IMR-90 (cell line): ENCODE results near the gene MORC2. TPM values are rescaled to one million over a fixed set of nuclear protein-coding genes. Genes with fewer than 3 reads are reported as not detected.

ENCODE experiments used
- ATAC-seq: fragments of 200-7000 bp; cut with Tn5 transposase; 2 replicates; pipeline ENCODE4 v1.9.1; 2020; ENCODE audit warnings: low read depth, mild to moderate bottlenecking, moderate library complexity
- BruUV-seq: library from RNA; stranded (reverse); fragments of 400-500 nt; replicated peaks from 2 replicates; lab custom pipeline; 2021; lab: Mats Ljungman, UMichigan
- CTCF ChIA-PET: fragments of 300-600 bp; formaldehyde crosslinking; extraction: SDS; loops from one replicate; lab custom pipeline; 2021; ENCODE audit warnings: antibody characterized with exemption; lab: Yijun Ruan, JAX
- POLR2A ChIA-PET: fragments of 300-600 bp; sonication (Branson Sonifier 250); formaldehyde crosslinking; loops from one replicate; lab custom pipeline; 2022; ENCODE audit warnings: antibody characterized with exemption; ENCODE audit not compliant: unreplicated experiment; lab: Charles Lee
- DNase-seq: peaks from one replicate; pipeline ENCODE4 v3.0.0; 2013
- H2AFZ ChIP-seq: replicated peaks from 2 replicates; pipeline ENCODE3; 2013; ENCODE audit warnings: low read length, mild to moderate bottlenecking; ENCODE audit not compliant: poor library complexity
- H2AK5ac ChIP-seq: 2 replicates; pipeline ENCODE4 v1.6.1; 2013; ENCODE audit warnings: low read depth, low read length, inconsistent platforms
- H2AK9ac ChIP-seq: replicated peaks from 2 replicates; pipeline ENCODE3; 2013; ENCODE audit warnings: mild to moderate bottlenecking, low read depth, low read length, moderate library complexity; ENCODE audit not compliant: poor library complexity
- H2BK120ac ChIP-seq: 2 replicates; pipeline ENCODE4 v1.6.1; 2013; ENCODE audit warnings: low read depth, low read length, inconsistent platforms
- H2BK15ac ChIP-seq: 3 replicates; pipeline ENCODE4 v1.6.1; 2013; ENCODE audit warnings: low read depth, low read length, inconsistent platforms
- H2BK20ac ChIP-seq: 2 replicates; pipeline ENCODE4 v1.6.1; 2013; ENCODE audit warnings: low read depth, mild to moderate bottlenecking, inconsistent platforms, low read length, moderate library complexity
- H2BK5ac ChIP-seq: 2 replicates; pipeline ENCODE4 v1.6.1; 2013; ENCODE audit warnings: mild to moderate bottlenecking, low read depth, low read length, inconsistent platforms; ENCODE audit not compliant: poor library complexity, severe bottlenecking
- H3K14ac ChIP-seq: replicated peaks from 2 replicates; pipeline ENCODE4 v1.6.1; 2013; ENCODE audit warnings: low read depth, low read length, inconsistent platforms
- H3K18ac ChIP-seq: 2 replicates; pipeline ENCODE4 v1.6.1; 2013; ENCODE audit warnings: low read depth, low read length, control low read depth
- H3K23ac ChIP-seq: 2 replicates; pipeline ENCODE4 v1.6.1; 2013; ENCODE audit warnings: low read depth, low read length, inconsistent platforms
- H3K27ac ChIP-seq: 2 replicates; pipeline ENCODE4 v1.5.1; 2013; ENCODE audit warnings: mild to moderate bottlenecking, control low read depth, low read length; ENCODE audit not compliant: insufficient read depth
- H3K27me3 ChIP-seq: 2 replicates; pipeline ENCODE4 v1.6.1; 2013; ENCODE audit warnings: low read length; ENCODE audit not compliant: control insufficient read depth, insufficient read depth
- H3K36me3 ChIP-seq: 2 replicates; pipeline ENCODE4 v1.6.1; 2013; ENCODE audit warnings: low read length, mixed read lengths; ENCODE audit not compliant: control insufficient read depth, insufficient read depth
- H3K4ac ChIP-seq: 2 replicates; pipeline ENCODE4 v1.6.1; 2013; ENCODE audit warnings: low read depth, low read length, inconsistent platforms
- H3K4me1 ChIP-seq: 2 replicates; pipeline ENCODE4 v1.6.1; 2013; ENCODE audit warnings: low read length, mixed read lengths; ENCODE audit not compliant: control insufficient read depth, insufficient read depth
- H3K4me2 ChIP-seq: 2 replicates; pipeline ENCODE4 v1.6.1; 2013; ENCODE audit warnings: low read depth, mild to moderate bottlenecking, control low read depth, low read length, moderate library complexity
- H3K4me3 ChIP-seq: 2 replicates; pipeline ENCODE4 v1.5.1; 2013; ENCODE audit warnings: low read depth, mild to moderate bottlenecking, control low read depth, low read length, moderate library complexity; ENCODE audit not compliant: insufficient read depth
- H3K56ac ChIP-seq: 2 replicates; pipeline ENCODE4 v1.6.1; 2013; ENCODE audit warnings: low read length, inconsistent platforms; ENCODE audit not compliant: insufficient read depth; ENCODE audit errors: extremely low read depth
- H3K79me1 ChIP-seq, 2 experiments: 2 replicates each; pipeline ENCODE4 v1.6.1; 2013; ENCODE audit warnings: low read length in 2 of 2, inconsistent platforms in 1 of 2, low read depth in 1 of 2
- H3K9ac ChIP-seq: 2 replicates; pipeline ENCODE4 v1.6.1; 2013; ENCODE audit warnings: low read depth, low read length, control low read depth
- H3K9me1 ChIP-seq: 2 replicates; pipeline ENCODE4 v1.6.1; 2013; ENCODE audit warnings: low read length, inconsistent platforms; ENCODE audit not compliant: insufficient read depth
- H3K9me3 ChIP-seq: 2 replicates; pipeline ENCODE4 v1.6.1; 2013; ENCODE audit warnings: low read length; ENCODE audit not compliant: control insufficient read depth, insufficient read depth
- H4K20me1 ChIP-seq: 2 replicates; pipeline ENCODE4 v1.6.1; 2013; ENCODE audit warnings: low read length, inconsistent platforms; ENCODE audit not compliant: insufficient read depth
- H4K5ac ChIP-seq: 2 replicates; pipeline ENCODE4 v1.6.1; 2013; ENCODE audit warnings: mild to moderate bottlenecking, low read depth, low read length, control low read depth
- H4K8ac ChIP-seq, 2 experiments: 2 replicates each; pipeline ENCODE4 v1.6.1; 2013; ENCODE audit warnings: low read depth in 2 of 2, low read length in 2 of 2, control low read depth in 1 of 2, inconsistent platforms in 1 of 2
- H4K91ac ChIP-seq: 2 replicates; pipeline ENCODE4 v1.6.1; 2013; ENCODE audit warnings: low read depth, low read length, inconsistent platforms; ENCODE audit not compliant: insufficient read depth
- BHLHE40 ChIP-seq: fragments of 150-350 bp; IDR thresholded peaks from 2 replicates; pipeline ENCODE4 v1.6.1; 2016; ENCODE audit warnings: mild to moderate bottlenecking, low read depth, low read length
- CEBPB ChIP-seq: IDR thresholded peaks from 2 replicates; pipeline ENCODE4 v1.6.1; 2012; ENCODE audit warnings: low read depth, low read length, improper control_type of control experiment
- CHD1 ChIP-seq: IDR thresholded peaks from 2 replicates; pipeline ENCODE4 v1.6.1; 2012; ENCODE audit warnings: low read depth, low read length, improper control_type of control experiment
- CTCF ChIP-seq: conservative IDR thresholded peaks from 2 replicates; pipeline ENCODE4 v1.5.1; 2012; ENCODE audit warnings: mild to moderate bottlenecking, low read depth, low read length, improper control_type of control experiment
- ELK1 ChIP-seq: fragments of 150-350 bp; IDR thresholded peaks from 2 replicates; pipeline ENCODE4 v1.6.1; 2016; ENCODE audit warnings: low read depth, mild to moderate bottlenecking, low read length, moderate library complexity, borderline replicate concordance
- FOS ChIP-seq: fragments of 150-350 bp; IDR thresholded peaks from 2 replicates; pipeline ENCODE4 v1.6.1; 2016; ENCODE audit warnings: low read depth, low read length
- MAFK ChIP-seq: IDR thresholded peaks from 2 replicates; pipeline ENCODE4 v1.6.1; 2012; ENCODE audit warnings: low read depth, low read length, improper control_type of control experiment
- MXI1 ChIP-seq: IDR thresholded peaks from 2 replicates; pipeline ENCODE4 v1.6.1; 2012; ENCODE audit warnings: low read depth, mild to moderate bottlenecking, low read length, moderate library complexity, borderline replicate concordance
- NFE2L2 ChIP-seq: fragments of 150-350 bp; IDR thresholded peaks from 2 replicates; pipeline ENCODE4 v1.6.1; 2016; ENCODE audit warnings: low read depth, mild to moderate bottlenecking, low read length
- POLR2A ChIP-seq: IDR thresholded peaks from 2 replicates; pipeline ENCODE4 v1.6.1; 2012; ENCODE audit warnings: mild to moderate bottlenecking, low read depth, low read length
- RAD21 ChIP-seq: IDR thresholded peaks from 2 replicates; pipeline ENCODE4 v1.6.1; 2012; ENCODE audit warnings: low read length, improper control_type of control experiment
- RCOR1 ChIP-seq: IDR thresholded peaks from 2 replicates; pipeline ENCODE4 v1.6.1; 2012; ENCODE audit warnings: mild to moderate bottlenecking, low read length, improper control_type of control experiment; ENCODE audit not compliant: insufficient replicate concordance
- RFX5 ChIP-seq: IDR thresholded peaks from 2 replicates; pipeline ENCODE4 v1.8.0; 2012; ENCODE audit warnings: low read depth, mild to moderate bottlenecking, low read length, moderate library complexity
- SMC3 ChIP-seq: fragments of 150-350 bp; IDR thresholded peaks from 2 replicates; pipeline ENCODE4 v1.6.1; 2016; ENCODE audit warnings: low read depth, mild to moderate bottlenecking, antibody characterized with exemption, low read length, moderate library complexity
- USF2 ChIP-seq: fragments of 150-350 bp; IDR thresholded peaks from 2 replicates; pipeline ENCODE4 v1.6.1; 2017; ENCODE audit warnings: mild to moderate bottlenecking, antibody characterized with exemption, low read length, low read depth
- WGBS, 2 experiments: methylation state at CpG; one replicate each; pipeline versions ENCODE4 v1.1.5 to v1.1.7; 2013; ENCODE audit warnings: missing lambda C conversion rate in 2 of 2; ENCODE audit not compliant: insufficient read length in 1 of 2; ENCODE audit errors: extremely low coverage in 2 of 2; 5-methylcytosine and 5-hydroxymethylcytosine counted together
- dilution Hi-C: fragments of 300-500 bp; cut with HindIII; formaldehyde crosslinking; loops from one replicate; pipeline ENCODE4 v1.14.3; 2018; ENCODE audit warnings: low sequenced_read_pairs; ENCODE audit not compliant: unreplicated experiment
- in situ Hi-C: fragments of 300-500 bp; cut with MboI; formaldehyde crosslinking; loops from 3 replicates; pipeline ENCODE4 v1.14.3; 2019; ENCODE audit warnings: low sequenced_read_pairs, inconsistent platforms, mixed read lengths
- intact Hi-C: fragments of 100-400 bp; cut with micrococcal nuclease; formaldehyde crosslinking; loops from 2 replicates; pipeline ENCODE4 v1.10.0; 2022
- polyA plus RNA-seq, 3 experiments: library from polyadenylated mRNA; depleted of rRNA; stranded (reverse); fragments of >200 nt; gene quantifications; 2 replicates each; pipeline ENCODE4 v1.2.3, GENCODE V29; 2012; ENCODE audit warnings: low replicate concordance in 1 of 3
- total RNA-seq: library from RNA; depleted of rRNA; stranded (reverse); fragments of >200 nt; gene quantifications from 2 replicates; pipeline ENCODE4 v1.2.3, GENCODE V29; 2012

The MORC2 gene
- total and polyA plus RNA-seq, 2 of the 4 experiments (the other 2 are of a cell fraction), result 15.8 to 24.7 TPM

DNA sequence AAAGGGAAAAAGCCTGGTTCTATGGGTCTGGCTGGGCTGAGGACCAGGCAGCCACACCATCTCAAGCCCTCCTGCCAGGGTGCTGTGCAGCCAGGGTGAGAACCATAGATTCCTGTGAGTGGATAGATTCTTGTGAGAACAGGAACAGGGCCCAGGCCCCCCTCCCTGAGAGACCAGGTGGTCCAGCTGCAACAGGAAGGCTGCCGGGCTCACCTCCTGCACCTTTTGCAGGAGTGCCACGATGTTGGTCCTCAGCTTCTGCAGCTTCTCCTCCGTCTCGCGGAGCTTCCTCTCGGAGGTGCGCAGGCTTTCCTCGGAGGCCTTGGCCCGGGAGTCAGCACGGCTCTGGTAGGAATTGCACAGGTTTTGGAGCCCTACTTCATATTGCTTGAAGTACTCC is 40.8 kb downstream of the MORC2 start:
- no peak overlapping the region for H2AK5ac ChIP-seq
- WGBS, 2 experiments, result 96% methylated on average over 10 of the region's 10 CpGs; no CpG with 5 or more reads in 1 of the 2 experiments
- H3K18ac ChIP-seq, result no peak overlapping the region
- H4K5ac ChIP-seq, result no peak overlapping the region
- no peak overlapping the region for H3K23ac ChIP-seq
- DNase-seq (no peak), ATAC-seq (no peak)
- in situ Hi-C loops (loop anchor here (10.0 kb wide), 1 partner anchor 293 kb away; the partner anchor contains the start of gene SLC35E4), dilution Hi-C loops (no loop called here), intact Hi-C loops (no loop called here)
- H3K56ac ChIP-seq, result no peak overlapping the region
- no peak overlapping the region for H2AFZ ChIP-seq
- no peak overlapping the region for H3K4me3 ChIP-seq
- no peak overlapping the region for H3K4ac ChIP-seq
- BruUV-seq, result no TSS peak
- no peak overlapping the region for H2BK120ac ChIP-seq
- ChIA-PET CTCF (no interaction called here), POLR2A (no interaction called here)
- H3K4me2 ChIP-seq, result no peak overlapping the region
- H2BK15ac ChIP-seq, result no peak overlapping the region
- H3K27me3 ChIP-seq, result no peaks in the 10 kb centered on the region
- TF ChIP-seq CTCF (no peak), RCOR1 (no peak), MXI1 (no peak), MAFK (no peak), CEBPB (no peak), USF2 (no peak), SMC3 (no peak), FOS (no peak), ELK1 (no peak), RFX5 (no peak), NFE2L2 (no peak), BHLHE40 (no peak), RAD21 (no peak), POLR2A (no peak), CHD1 (no peak)
- no peak overlapping the region for H4K91ac ChIP-seq
- H4K8ac ChIP-seq, result no peak overlapping the region
- peaks cover 68% of the 10 kb centered on the region for H3K36me3 ChIP-seq
- no peak overlapping the region for H2AK9ac ChIP-seq
- no peaks in the 10 kb centered on the region for H3K9me3 ChIP-seq
- H3K79me1 ChIP-seq, result peaks cover 0 to 8% of the 10 kb centered on the region in 2 experiments; a peak in 2 of 4 replicates
- H3K4me1 ChIP-seq, result no peaks in the 10 kb centered on the region
- H2BK5ac ChIP-seq, result no peak overlapping the region
- no peak overlapping the region for H3K27ac ChIP-seq
- H3K9ac ChIP-seq, result no peak overlapping the region
- no peak overlapping the region for H2BK20ac ChIP-seq
- H4K20me1 ChIP-seq, result peaks cover 5% of the 10 kb centered on the region; the same call in 1 of the 2 replicates
- H3K9me1 ChIP-seq, result no peaks in the 10 kb centered on the region
- no peak overlapping the region for H3K14ac ChIP-seq
